Effector memory CD8-positive, alpha-beta T cell (primary cell): ENCODE measurements around the gene SOX9.

Experiments used
- ATAC-seq: fragments of 150-1000 bp; cut with Tn5 transposase; replicated peaks from 2 replicates; pipeline ENCODE4 v1.10.0; 2021; ENCODE audit warnings: mild to moderate bottlenecking, moderate library complexity
- DNase-seq, 3 experiments: peaks; one replicate each; pipeline ENCODE4 v3.0.0; 2021
- H3K27ac Mint-ChIP-seq, 2 donors: one replicate each; pipeline ENCODE4 v1.8.0; 2022; ENCODE audit warnings: mild to moderate bottlenecking in 2 of 2, mixed read lengths in 2 of 2, moderate library complexity in 2 of 2
- H3K27me3 Mint-ChIP-seq, 2 donors: one replicate each; pipeline ENCODE4 v1.8.0; 2022; ENCODE audit warnings: mixed read lengths in 2 of 2
- H3K36me3 Mint-ChIP-seq: one replicate; pipeline ENCODE4 v1.8.0; 2022; ENCODE audit warnings: mild to moderate bottlenecking, moderate library complexity, mixed read lengths; ENCODE audit not compliant: insufficient read depth
- H3K4me1 Mint-ChIP-seq, 2 donors: one replicate each; pipeline ENCODE4 v1.8.0; 2022; ENCODE audit warnings: low read depth in 2 of 2, mixed read lengths in 2 of 2
- H3K4me3 Mint-ChIP-seq, 2 donors: one replicate each; pipeline ENCODE4 v1.8.0; 2022; ENCODE audit warnings: mild to moderate bottlenecking in 2 of 2, mixed read lengths in 2 of 2, moderate library complexity in 2 of 2
- H3K9me3 Mint-ChIP-seq, 2 donors: one replicate each; pipeline ENCODE4 v1.8.0; 2022; ENCODE audit warnings: mixed read lengths in 2 of 2

Gene SOX9

DNA sequence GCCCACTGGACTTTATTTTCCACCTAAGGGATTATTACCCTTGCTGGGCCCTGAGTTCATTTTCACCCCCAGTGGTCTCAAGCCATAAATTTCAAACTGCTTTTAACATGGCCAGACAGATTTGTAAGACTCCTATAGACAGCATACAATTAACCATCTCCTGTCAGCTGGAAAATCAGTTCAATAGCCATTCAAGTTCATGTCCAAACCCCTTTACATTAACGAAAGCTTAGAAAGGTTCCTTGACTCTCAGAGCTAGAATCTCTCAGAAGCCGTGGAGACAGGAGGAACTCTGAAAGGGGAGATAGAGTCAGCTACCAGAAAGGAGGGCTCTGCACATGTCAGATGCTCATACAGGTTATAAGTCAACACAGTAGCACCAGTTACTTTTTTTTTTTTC, 23.3 kb downstream of the SOX9 start:
- Mint-ChIP-seq H3K36me3 (no peaks in the 10 kb centered on the region), H3K4me3 (no peak overlapping the region), H3K27me3 (no peaks in the 10 kb centered on the region), H3K27ac (no peak overlapping the region), H3K9me3 (peaks cover 6 to 11% of the 10 kb centered on the region in 2 donors), H3K4me1 (no peaks in the 10 kb centered on the region)
- ATAC-seq (no peak), DNase-seq (no peak)

- H3K4me3 Mint-ChIP-seq, result no peak overlapping the region
Measured at GRCh38 chr17:72145562-72145961, 24.7 kb downstream of the SOX9 start.

DNA sequence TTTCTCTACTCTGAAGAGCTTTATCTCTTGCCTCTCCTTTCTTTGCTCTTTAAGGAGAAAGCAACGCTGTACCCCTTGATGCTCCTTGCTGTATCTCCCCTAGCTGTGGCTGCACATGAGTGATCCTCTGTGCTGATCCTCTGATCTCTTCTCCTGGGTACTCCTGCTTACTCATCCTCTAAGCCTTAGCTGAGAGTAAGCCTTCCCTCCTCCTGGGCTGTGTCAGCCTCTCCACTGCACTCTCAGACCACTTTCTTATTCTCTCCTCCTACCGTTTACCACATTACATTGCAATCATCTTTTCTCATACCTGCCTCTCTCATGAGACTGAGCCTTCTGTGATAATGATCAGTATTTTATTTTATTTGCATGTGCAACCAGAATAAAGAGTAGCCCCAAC, 25.1 kb downstream of the SOX9 start:
- ATAC-seq (no peak), DNase-seq (no peak)
- Mint-ChIP-seq H3K4me1 (no peaks in the 10 kb centered on the region), H3K4me3 (no peak overlapping the region), H3K36me3 (peaks cover under 1% of the 10 kb centered on the region), H3K27ac (no peak overlapping the region), H3K9me3 (peaks cover 9 to 11% of the 10 kb centered on the region in 2 donors), H3K27me3 (no peaks in the 10 kb centered on the region)

More at GRCh38 chr17:72145562-72145961, 24.7 kb downstream of the SOX9 start:
- Mint-ChIP-seq H3K27me3 (no peaks in the 10 kb centered on the region), H3K36me3 (no peaks in the 10 kb centered on the region), H3K9me3 (peaks cover 7 to 11% of the 10 kb centered on the region in 2 donors), H3K4me1 (no peaks in the 10 kb centered on the region), H3K27ac (no peak overlapping the region)
- no peak for ATAC-seq
- no peak for DNase-seq

DNA sequence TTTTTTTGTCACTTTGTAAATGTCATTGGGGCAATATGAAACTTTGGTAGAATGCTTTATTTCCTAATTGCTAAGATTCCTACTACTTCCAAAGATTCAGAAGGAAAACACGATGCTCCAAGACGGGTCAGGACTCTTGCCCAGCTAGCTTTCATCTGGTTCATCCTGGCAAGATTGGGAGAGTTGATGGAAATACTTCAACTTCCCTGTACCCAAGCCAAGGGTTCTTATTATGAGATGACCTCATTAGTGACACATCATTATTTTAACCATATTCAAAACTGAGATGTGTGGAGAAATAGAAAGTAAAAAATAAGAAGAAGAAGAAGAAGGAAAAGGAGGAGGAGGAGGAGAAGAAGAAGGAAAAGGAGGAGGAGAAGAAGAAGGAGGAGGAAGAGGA, 25.6 kb downstream of the SOX9 start:
- no peak overlapping the region for H3K4me3 Mint-ChIP-seq
- ATAC-seq, result no peak
- no peaks in the 10 kb centered on the region for H3K4me1 Mint-ChIP-seq
- H3K27ac Mint-ChIP-seq, result no peak overlapping the region
- peaks cover 0 to 3% of the 10 kb centered on the region in 2 donors for H3K27me3 Mint-ChIP-seq
- peaks cover 4% of the 10 kb centered on the region for H3K36me3 Mint-ChIP-seq
- DNase-seq, result no peak
- peaks cover 10 to 11% of the 10 kb centered on the region in 2 donors for H3K9me3 Mint-ChIP-seq

GRCh38 chr17:72150632-72151460, 30.0 kb downstream of the SOX9 start:
- H3K27me3 Mint-ChIP-seq, result peaks cover 0 to 10% of the 10 kb centered on the region in 2 donors
- DNase-seq (no peak), ATAC-seq (no peak)
- H3K4me1 Mint-ChIP-seq, result no peaks in the 10 kb centered on the region
- H3K36me3 Mint-ChIP-seq, result peaks cover 4% of the 10 kb centered on the region
- no peak overlapping the region for H3K27ac Mint-ChIP-seq
- no peak overlapping the region for H3K4me3 Mint-ChIP-seq
- peaks cover 7 to 10% of the 10 kb centered on the region in 2 donors for H3K9me3 Mint-ChIP-seq

GRCh38 chr17:72151565-72152386, 31.0 kb downstream of the SOX9 start:
- DNase-seq (no peak), ATAC-seq (no peak)
- Mint-ChIP-seq H3K4me3 (no peak overlapping the region), H3K4me1 (no peaks in the 10 kb centered on the region), H3K9me3 (peaks cover 0 to 7% of the 10 kb centered on the region in 2 donors), H3K27ac (no peak overlapping the region), H3K27me3 (peaks cover 0 to 10% of the 10 kb centered on the region in 2 donors), H3K36me3 (peaks cover 4% of the 10 kb centered on the region)

- ATAC-seq (no peak), DNase-seq (no peak)
- peaks cover 0 to 7% of the 10 kb centered on the region in 2 donors for H3K9me3 Mint-ChIP-seq
- H3K27ac Mint-ChIP-seq, result no peak overlapping the region
- peaks cover 0 to 10% of the 10 kb centered on the region in 2 donors for H3K27me3 Mint-ChIP-seq
- no peak overlapping the region for H3K4me3 Mint-ChIP-seq
- peaks cover 4% of the 10 kb centered on the region for H3K36me3 Mint-ChIP-seq
- H3K4me1 Mint-ChIP-seq, result no peaks in the 10 kb centered on the region
Measured at GRCh38 chr17:72152387-72152929, 31.6 kb downstream of the SOX9 start.

DNA sequence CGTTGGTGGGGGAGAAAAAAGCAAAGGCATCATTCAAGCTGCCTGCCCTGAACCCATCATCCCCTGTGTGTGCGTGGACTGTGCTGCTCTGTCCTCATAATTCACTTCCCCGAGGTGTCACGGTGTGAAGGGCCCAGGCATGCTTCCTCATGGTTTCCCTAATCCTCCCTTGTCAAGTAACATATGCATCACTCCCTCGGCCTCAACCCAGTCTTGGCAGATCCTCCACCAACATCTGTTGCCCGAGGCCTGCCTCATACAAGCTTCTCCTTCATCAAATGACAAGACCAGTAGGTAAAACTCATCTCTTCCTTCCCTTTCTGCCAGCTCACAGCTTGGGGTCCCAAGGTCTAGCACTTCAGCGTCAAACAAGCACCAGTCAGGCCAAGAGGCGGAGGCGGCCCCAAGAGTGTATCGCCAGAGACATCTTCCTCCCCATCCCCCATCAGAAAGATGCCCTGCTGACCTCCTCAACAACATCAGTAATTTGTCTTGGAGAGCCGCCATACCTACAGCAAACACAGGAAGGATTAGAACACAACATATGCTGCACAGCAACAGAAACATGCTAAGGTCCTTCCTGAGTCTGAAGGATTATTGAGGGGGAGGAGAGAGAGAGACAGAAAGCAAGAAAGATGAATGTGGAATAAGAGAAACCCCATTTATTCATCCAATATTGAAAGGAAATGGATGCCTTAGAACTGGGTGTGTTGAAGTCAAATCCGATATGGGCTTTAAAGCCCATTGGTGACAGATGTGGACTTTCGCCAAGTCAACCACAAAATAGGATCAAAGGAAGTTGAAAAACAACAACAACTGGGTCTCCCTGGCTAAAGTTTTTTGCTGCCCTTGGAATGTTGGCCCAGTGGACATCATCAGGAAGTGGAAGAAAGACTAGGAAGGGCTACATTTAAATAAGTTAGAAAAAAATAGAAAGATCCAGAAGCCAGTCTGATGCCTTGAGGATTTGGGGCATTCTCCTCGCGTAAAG, 38.4 kb downstream of the SOX9 start:
- Mint-ChIP-seq H3K36me3 (no peaks in the 10 kb centered on the region), H3K9me3 (peaks cover 10 to 16% of the 10 kb centered on the region in 2 donors), H3K27me3 (no peaks in the 10 kb centered on the region), H3K27ac (no peak overlapping the region), H3K4me3 (no peak overlapping the region), H3K4me1 (no peaks in the 10 kb centered on the region)
- ATAC-seq (no peak), DNase-seq (no peak)

GRCh38 chr17:72162569-72162968, 41.7 kb downstream of the SOX9 start:
- Mint-ChIP-seq H3K9me3 (peaks cover 13 to 24% of the 10 kb centered on the region in 2 donors), H3K27me3 (no peaks in the 10 kb centered on the region), H3K4me1 (no peaks in the 10 kb centered on the region), H3K4me3 (no peak overlapping the region), H3K36me3 (no peaks in the 10 kb centered on the region), H3K27ac (no peak overlapping the region)
- DNase-seq (no peak), ATAC-seq (no peak)

DNA sequence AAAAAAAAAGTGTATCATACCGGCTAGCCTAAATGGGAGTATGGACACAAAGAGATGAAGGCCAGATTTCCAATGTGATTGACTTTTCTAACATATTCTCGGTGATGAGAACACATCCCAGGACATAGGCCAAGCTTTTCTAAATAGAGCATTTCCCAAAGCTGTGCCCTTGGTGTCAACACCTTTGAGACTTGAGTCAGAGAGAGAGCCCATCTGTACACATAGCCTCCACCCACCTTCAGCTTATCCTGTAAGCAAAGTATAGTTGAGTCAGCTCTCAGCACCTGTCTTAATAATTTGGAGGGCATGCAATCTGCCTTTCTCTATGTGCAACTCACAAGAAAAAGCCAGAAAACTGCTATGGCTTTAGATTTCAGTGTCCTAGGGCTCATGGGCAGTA, 42.7 kb downstream of the SOX9 start:
- Mint-ChIP-seq H3K27me3 (no peaks in the 10 kb centered on the region), H3K4me3 (no peak overlapping the region), H3K27ac (no peak overlapping the region), H3K9me3 (peaks cover 11 to 24% of the 10 kb centered on the region in 2 donors), H3K36me3 (no peaks in the 10 kb centered on the region), H3K4me1 (no peaks in the 10 kb centered on the region)
- no peak for ATAC-seq
- DNase-seq, result no peak

GRCh38 chr17:72164158-72164739, 43.4 kb downstream of the SOX9 start:
- Mint-ChIP-seq H3K27me3 (no peaks in the 10 kb centered on the region), H3K4me3 (no peak overlapping the region), H3K27ac (no peak overlapping the region), H3K36me3 (no peaks in the 10 kb centered on the region), H3K9me3 (peaks cover 7 to 19% of the 10 kb centered on the region in 2 donors), H3K4me1 (no peaks in the 10 kb centered on the region)
- ATAC-seq, result no peak
- DNase-seq, result no peak

DNA sequence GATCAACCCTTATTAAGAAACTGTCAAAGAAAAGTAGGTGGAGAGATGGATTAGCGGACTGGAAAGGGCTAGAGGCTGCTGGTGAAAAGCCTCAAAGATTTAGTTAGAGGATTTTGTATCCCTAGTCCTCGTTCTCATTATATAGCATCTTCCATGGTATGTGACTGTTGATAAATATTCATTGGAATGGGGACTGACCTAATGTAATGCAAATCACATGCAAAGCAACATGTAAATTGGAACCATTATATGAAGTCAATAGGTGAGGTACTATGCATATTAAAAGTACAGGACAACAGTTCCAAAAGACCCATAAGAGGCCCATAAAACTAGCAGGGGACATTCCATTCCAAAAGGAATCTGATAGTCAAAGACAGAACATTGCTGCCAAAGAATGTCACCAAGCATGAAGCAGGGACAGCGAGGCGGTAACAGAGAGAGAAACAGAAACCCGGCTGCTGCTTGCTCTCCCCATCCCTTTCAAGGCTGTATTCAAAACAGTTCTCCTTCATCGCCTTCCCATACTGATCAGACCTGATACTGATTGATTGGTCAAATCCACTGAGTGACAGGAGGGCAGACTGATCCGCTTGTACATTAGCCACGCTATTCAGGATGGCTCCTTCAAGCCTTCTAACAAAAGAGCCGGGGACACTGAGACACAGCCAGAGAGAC, 44.5 kb downstream of the SOX9 start:
- H3K4me1 Mint-ChIP-seq, result no peaks in the 10 kb centered on the region
- ATAC-seq, result no peak
- no peak overlapping the region for H3K27ac Mint-ChIP-seq
- peaks cover 7 to 15% of the 10 kb centered on the region in 2 donors for H3K9me3 Mint-ChIP-seq
- H3K27me3 Mint-ChIP-seq, result no peaks in the 10 kb centered on the region
- no peaks in the 10 kb centered on the region for H3K36me3 Mint-ChIP-seq
- H3K4me3 Mint-ChIP-seq, result no peak overlapping the region
- DNase-seq, result no peak
